A549 (cell line): Measurements from ENCODE around the gene IQCN. TPM values are rescaled to one million over a fixed set of nuclear protein-coding genes. Genes with fewer than 3 reads are reported as not detected.

ENCODE experiments used
- ATAC-seq, 2 experiments: fragments of 200-7000 bp in 1 of 2; fragments of >200 bp in 1 of 2; cut with Nextera tagmentation in 1 of 2; cut with Tn5 transposase in 1 of 2; 3 replicates each; pipeline versions ENCODE4 v1.8.0 to v1.9.1; 2018 to 2020; ENCODE audit warnings: mild to moderate bottlenecking in 1 of 2, moderate library complexity in 1 of 2
- CTCF ChIA-PET: fragments of 300-600 bp; sonication (Branson Sonifier 250); formaldehyde crosslinking; extraction: SDS; loops from one replicate; lab custom pipeline; 2021; ENCODE audit warnings: antibody characterized with exemption, inconsistent platforms; lab: Yijun Ruan, JAX
- POLR2A ChIA-PET: fragments of 350-600 bp; formaldehyde crosslinking; extraction: SDS; loops from one replicate; lab custom pipeline; 2021; ENCODE audit warnings: antibody characterized with exemption, inconsistent platforms; lab: Yijun Ruan, JAX
- DNase-seq, 2 experiments: peaks; one replicate each; pipeline versions ENCODE4 v3.0.0 to v3.0.0-alpha.2; 2011 to 2016; ENCODE audit warnings: low read depth in 1 of 2, low spot score in 1 of 2
- FAIRE-seq: peaks from 2 replicates; lab custom pipeline; 2011; peaks lifted over from hg19 to GRCh38; lab: Jason Lieb, UNC
- H3K27ac ChIP-seq, 2 experiments: fragments of >200 bp; sonication (Bioruptor Twin); formaldehyde crosslinking; 3 replicates each; pipeline ENCODE4 v1.5.1; 2016 to 2017
- H3K4me1 ChIP-seq: fragments of >200 bp; sonication (Bioruptor Twin); formaldehyde crosslinking; 3 replicates; pipeline ENCODE4 v1.6.1; 2016
- H3K4me2 ChIP-seq: fragments of >200 bp; sonication (Bioruptor Twin); formaldehyde crosslinking; 3 replicates; pipeline ENCODE4 v1.6.1; 2016
- H3K4me3 ChIP-seq: fragments of >200 bp; sonication (Bioruptor Twin); formaldehyde crosslinking; 3 replicates; pipeline ENCODE4 v1.5.1; 2016
- H3K9me3 ChIP-seq: fragments of >200 bp; sonication (Bioruptor Twin); formaldehyde crosslinking; 3 replicates; pipeline ENCODE4 v1.6.1; 2016
- CBX8 ChIP-seq: fragments of 200-600 bp; sonication (generic); IDR thresholded peaks from 2 replicates; pipeline ENCODE4 v1.6.1; 2016
- CTCF ChIP-seq: fragments of >200 bp; sonication (Bioruptor Twin); formaldehyde crosslinking; IDR thresholded peaks from 3 replicates; pipeline ENCODE4 v1.5.1; 2016
- ELK1 ChIP-seq: fragments of 150-350 bp; IDR thresholded peaks from 2 replicates; pipeline ENCODE4 v1.6.1; 2014; ENCODE audit warnings: low read depth, mild to moderate bottlenecking, low read length
- ESRRA ChIP-seq: fragments of 150-350 bp; IDR thresholded peaks from 2 replicates; pipeline ENCODE4 v1.6.1; 2014; ENCODE audit warnings: mild to moderate bottlenecking, low read length, borderline replicate concordance
- JUN ChIP-seq, 2 experiments: fragments of >200 bp; sonication (Bioruptor Twin); formaldehyde crosslinking; IDR thresholded peaks; 2 replicates in 1 of 2; 3 replicates in 1 of 2; pipeline ENCODE4 v1.6.1; 2016 to 2017
- JUNB ChIP-seq: fragments of >200 bp; sonication (Bioruptor Twin); formaldehyde crosslinking; IDR thresholded peaks from 2 replicates; pipeline ENCODE4 v1.6.1; 2016
- KDM5A ChIP-seq: fragments of 200-600 bp; sonication (generic); IDR thresholded peaks from 2 replicates; pipeline ENCODE4 v1.6.1; 2016; ENCODE audit warnings: antibody characterized with exemption, mild to moderate bottlenecking
- MAX ChIP-seq: IDR thresholded peaks from 2 replicates; pipeline ENCODE4 v1.6.1; 2012
- MAZ ChIP-seq: fragments of 150-350 bp; IDR thresholded peaks from 2 replicates; pipeline ENCODE4 v1.6.1; 2014; ENCODE audit warnings: antibody characterized with exemption, low read depth, low read length, borderline replicate concordance
- PBX3 ChIP-seq: IDR thresholded peaks from 2 replicates; pipeline ENCODE4 v1.6.1; 2012
- PHF8 ChIP-seq: fragments of 200-600 bp; sonication (generic); IDR thresholded peaks from 2 replicates; pipeline ENCODE4 v1.6.1; 2016; ENCODE audit warnings: low read depth, mild to moderate bottlenecking, antibody characterized with exemption, moderate library complexity, borderline replicate concordance
- POLR2A ChIP-seq: IDR thresholded peaks from 2 replicates; pipeline ENCODE4 v1.6.1; 2012; ENCODE audit warnings: mild to moderate bottlenecking, low read length
- POLR2AphosphoS2 ChIP-seq: conservative IDR thresholded peaks from 2 replicates; pipeline ENCODE4 v1.6.1; 2012; ENCODE audit warnings: low read length, improper control_type of control experiment, inconsistent platforms
- RAD21 ChIP-seq, 2 experiments: fragments of >200 bp in 1 of 2; sonication (Bioruptor Twin) in 1 of 2; formaldehyde crosslinking in 1 of 2; IDR thresholded peaks in 1 of 2; conservative IDR thresholded peaks in 1 of 2; 2 replicates in 1 of 2; 3 replicates in 1 of 2; pipeline ENCODE4 v1.6.1; 2012 to 2018; ENCODE audit warnings: inconsistent platforms in 1 of 2
- RARB ChIP-seq: fragments of 250-450 bp; sonication (Bioruptor Pico); IDR thresholded peaks from 2 replicates; pipeline ENCODE4 v1.8.0; 2021; ENCODE audit warnings: mild to moderate bottlenecking, moderate library complexity
- REST ChIP-seq: fragments of 200-600 bp; sonication (generic); IDR thresholded peaks from 2 replicates; pipeline ENCODE4 v1.6.1; 2016; ENCODE audit warnings: antibody characterized with exemption, mild to moderate bottlenecking, moderate library complexity
- SMC3 ChIP-seq: fragments of >200 bp; sonication (Bioruptor Twin); formaldehyde crosslinking; IDR thresholded peaks from 3 replicates; pipeline ENCODE4 v1.6.1; 2018; ENCODE audit warnings: inconsistent platforms
- TP53 ChIP-seq: fragments of 250-450 bp; sonication (Bioruptor Pico); IDR thresholded peaks from 2 replicates; pipeline ENCODE4 v1.5.0; 2021; ENCODE audit warnings: mild to moderate bottlenecking, moderate library complexity
- USF2 ChIP-seq: fragments of 450-650 bp; IDR thresholded peaks from 2 replicates; pipeline ENCODE4 v1.6.1; 2014; ENCODE audit warnings: antibody characterized with exemption
- ZSCAN20 ChIP-seq: fragments of 250-450 bp; sonication (Bioruptor Pico); IDR thresholded peaks from 2 replicates; pipeline ENCODE4 v1.8.0; 2022; ENCODE audit warnings: mild to moderate bottlenecking, moderate library complexity
- WGBS: methylation state at CpG from one replicate; pipeline ENCODE4 v1.1.6; 2017; ENCODE audit errors: missing lambda C conversion rate; 5-methylcytosine and 5-hydroxymethylcytosine counted together
- polyA plus RNA-seq, 4 experiments: library from polyadenylated mRNA; depleted of rRNA in 3 of 4; stranded (reverse); fragments of >200 nt; fragmentation: RNase III in 1 of 4; extraction: RNeasy Plus Mini Kit Qiagen cat#74134 plus additional on column Dnase treatment in 1 of 4; gene quantifications; 2 replicates in 3 of 4; 3 replicates in 1 of 4; pipeline ENCODE4 v1.2.3, GENCODE V29; 2011 to 2017

Gene IQCN
- polyA plus RNA-seq, 2 of the 4 experiments (the other 2 are of a cell fraction): 0.34 to 0.50 TPM

GRCh38 chr19:18280247-18281081, 6.2 kb upstream of the IQCN start:
- peak overlapping the region; percentile 86 for H3K4me2 ChIP-seq
- H3K27ac ChIP-seq: peak overlapping the region; percentile 95 to 99
- H3K4me1 ChIP-seq: peaks cover 35% of the 10 kb centered on the region
- CTCF ChIA-PET: interaction anchor here (0.6 to 10.2 kb wide), 21 partner anchors 11 to 139 kb away, joined by 3 to 158 read pairs (median 6); partner anchors contain the start of genes LSM4, MPV17L2 and SSBP4
- DNase-seq: peak; percentile 48 to 76
- peak overlapping the region; percentile 97 for H3K4me3 ChIP-seq
- no peak for FAIRE-seq
- ATAC-seq: peak; percentile 9 to 33; a peak in 5 of 6 replicates
- no peaks in the 10 kb centered on the region for H3K9me3 ChIP-seq
- TF ChIP-seq KDM5A: no peak
- TF ChIP-seq CBX8: no peak
- TF ChIP-seq TP53 (CRISPR knock-in tag): 0 out of 2 replicates have a peak, but pooled peaks have one; percentile 25
- TF ChIP-seq MAX: peak; percentile 60
- no peak for TF ChIP-seq REST
- TF ChIP-seq PBX3: no peak
- TF ChIP-seq MAZ: peak; percentile 94; the same call in 1 of the 2 replicates
- TF ChIP-seq POLR2A: peak; percentile 37; the same call in 1 of the 2 replicates
- TF ChIP-seq ELK1: no peak
- TF ChIP-seq USF2: 0 out of 2 replicates have a peak, but pooled peaks have one; percentile 19
- POLR2A ChIA-PET: interaction anchor here (0.6 to 5.8 kb wide), 18 partner anchors 9 to 564 kb away, joined by 3 to 235 read pairs (median 7); partner anchors contain the start of genes GDF15, LSM4, RAB3A and SSBP4
- no CpG with 5 or more reads among the region's 111 CpGs for WGBS

GRCh38 chr19:18279516-18280246, 5.4 kb upstream of the IQCN start:
- ChIA-PET POLR2A (interaction anchor here (0.6 to 5.8 kb wide), 16 partner anchors 10 to 292 kb away, joined by 3 to 235 read pairs (median 10); partner anchors contain the start of genes GDF15, LSM4, RAB3A and SSBP4), CTCF (interaction anchor here (0.6 to 10.2 kb wide), 35 partner anchors 11 to 134 kb away, joined by 3 to 158 read pairs (median 5); partner anchors contain the start of genes LSM4, MPV17L2 and PDE4C)
- under 1% methylated on average over 46 of the region's 55 CpGs for WGBS
- FAIRE-seq: no peak
- H3K27ac ChIP-seq: peak overlapping the region; percentile 95 to 99
- peaks cover 42% of the 10 kb centered on the region for H3K4me1 ChIP-seq
- H3K4me2 ChIP-seq: peak overlapping the region; percentile 86
- no peaks in the 10 kb centered on the region for H3K9me3 ChIP-seq
- peak overlapping the region; percentile 97 for H3K4me3 ChIP-seq
- peak; percentile 21 to 52; a peak in 4 of 6 replicates for ATAC-seq
- peak; percentile 65 to 91 for DNase-seq
- TF ChIP-seq KDM5A (no peak; the same call in 1 of the 2 replicates), JUNB (no peak), CTCF (peak; percentile 86), SMC3 (peak; percentile 62), PHF8 (0 out of 2 replicates have a peak, but pooled peaks have one; percentile 8), POLR2A (no peak), RARB (no peak), JUN (IDR thresholded peaks at IDR 0.05) (peak in 1 of 2 experiments; percentile 61; a peak in 4 of 5 replicates), RAD21 (conservative IDR thresholded peaks at IDR 0.05 in 1 of 2, IDR thresholded peaks at IDR 0.05 in 1 of 2) (peak; percentile 75 to 78), ZSCAN20 (CRISPR knock-in tag) (no peak), POLR2AphosphoS2 (0 out of 2 replicates have a peak, but pooled peaks have one; percentile 46), ESRRA (no peak), MAX (0 out of 2 replicates have a peak, but pooled peaks have one; percentile 10)
